Measurements from ENCODE around the gene PPP3CA.
A peak's percentile ranks its signal among the peaks of the same experiment; 100 is the strongest.
"Not testable (repeated sequence)": the region's sequence is repeated elsewhere in the genome, so short reads cannot be mapped to it uniquely, and the experiment has no call there.

Gene PPP3CA

GRCh38 chr4:101037249-101037648 lies 310.1 kb downstream of the PPP3CA start:
- no peak for FAIRE-seq
- DNase-seq (ENCODE audit: extremely low spot score, insufficient read length, low read depth) = no peak

GRCh38 chr4:101035487-101035886 lies 311.8 kb downstream of the PPP3CA start:
- DNase-seq (ENCODE audit: extremely low spot score, insufficient read length, low read depth) = no peak
- FAIRE-seq = no peak

GRCh38 chr4:101033986-101034385 lies 313.3 kb downstream of the PPP3CA start:
- no peak for DNase-seq (ENCODE audit: extremely low spot score, insufficient read length, low read depth)
- no peak for FAIRE-seq

GRCh38 chr4:101032541-101032940 lies 314.8 kb downstream of the PPP3CA start:
- DNase-seq (ENCODE audit: extremely low spot score, insufficient read length, low read depth) (no peak), FAIRE-seq (no peak)

GRCh38 chr4:101031971-101032370 lies 315.4 kb downstream of the PPP3CA start:
- DNase-seq (ENCODE audit: extremely low spot score, insufficient read length, low read depth) (no peak), FAIRE-seq (no peak)

- DNase-seq (ENCODE audit: extremely low spot score, insufficient read length, low read depth) = no peak
- FAIRE-seq = peak; percentile 58
Observed at GRCh38 chr4:101028886-101029285, 318.4 kb downstream of the PPP3CA start.

- DNase-seq (ENCODE audit: extremely low spot score, insufficient read length, low read depth) (no peak), FAIRE-seq (no peak)
Observed at GRCh38 chr4:101027721-101028120, 319.6 kb downstream of the PPP3CA start.

GRCh38 chr4:101025755-101026154 lies 321.6 kb downstream of the PPP3CA start:
- FAIRE-seq = no peak
- no peak for DNase-seq (ENCODE audit: extremely low spot score, insufficient read length, low read depth)

- FAIRE-seq = no peak
- DNase-seq (ENCODE audit: extremely low spot score, insufficient read length, low read depth) = no peak
Observed at GRCh38 chr4:101022151-101023024, 324.9 kb downstream of the PPP3CA start.

GRCh38 chr4:101020956-101021355 lies 326.4 kb downstream of the PPP3CA start:
- FAIRE-seq (peak; percentile 93), DNase-seq (ENCODE audit: extremely low spot score, insufficient read length, low read depth) (no peak)

GRCh38 chr4:101019941-101020401 lies 327.4 kb downstream of the PPP3CA start:
- FAIRE-seq = no peak
- DNase-seq (ENCODE audit: extremely low spot score, insufficient read length, low read depth) = no peak

- DNase-seq (ENCODE audit: extremely low spot score, insufficient read length, low read depth) (no peak), FAIRE-seq (no peak)
Observed at GRCh38 chr4:101019313-101019712, 328.0 kb downstream of the PPP3CA start.

GRCh38 chr4:101018836-101019235 lies 328.5 kb downstream of the PPP3CA start:
- DNase-seq (ENCODE audit: extremely low spot score, insufficient read length, low read depth) (no peak), FAIRE-seq (peak; percentile 97)

GRCh38 chr4:101014417-101014816 lies 332.9 kb downstream of the PPP3CA start:
- FAIRE-seq (peak; percentile 93), DNase-seq (ENCODE audit: extremely low spot score, insufficient read length, low read depth) (no peak)

- no peak for FAIRE-seq
- DNase-seq (ENCODE audit: extremely low spot score, insufficient read length, low read depth) = no peak
Observed at GRCh38 chr4:101010987-101011386, 336.3 kb downstream of the PPP3CA start.

- DNase-seq (ENCODE audit: extremely low spot score, insufficient read length, low read depth) (no peak), FAIRE-seq (peak; percentile 70)
Observed at GRCh38 chr4:101009471-101009870, 337.9 kb downstream of the PPP3CA start.

- DNase-seq (ENCODE audit: extremely low spot score, insufficient read length, low read depth) (no peak), FAIRE-seq (no peak)
Observed at GRCh38 chr4:101008503-101008902, 338.8 kb downstream of the PPP3CA start.

GRCh38 chr4:101005659-101006058 lies 341.7 kb downstream of the PPP3CA start:
- DNase-seq (ENCODE audit: extremely low spot score, insufficient read length, low read depth) = no peak
- no peak for FAIRE-seq

GRCh38 chr4:101000496-101000895 lies 346.8 kb downstream of the PPP3CA start:
- DNase-seq (ENCODE audit: extremely low spot score, insufficient read length, low read depth) (no peak), FAIRE-seq (no peak)

GRCh38 chr4:100995671-100996070 lies 351.7 kb downstream of the PPP3CA start:
- no peak for FAIRE-seq

GRCh38 chr4:100995002-100995401 lies 352.3 kb downstream of the PPP3CA start:
- FAIRE-seq; DNase-seq (ENCODE audit: extremely low spot score, insufficient read length, low read depth): not testable (repeated sequence)

More at GRCh38 chr4:100995671-100996070, 351.7 kb downstream of the PPP3CA start:
- no peak for DNase-seq (ENCODE audit: extremely low spot score, insufficient read length, low read depth)

Data from GM18507 (cell line).